Endometrium (tissue), 2 donors: ENCODE data around the gene PDGFA.

Experiments
- FAIRE-seq: peaks from 2 replicates; lab custom pipeline; 2012; peaks lifted over from hg19 to GRCh38; lab: Jason Lieb, UNC
- donor health status: control.
- donor health status: control.

PDGFA gene

GRCh38 chr7:536231-536630, 16.6 kb upstream of the PDGFA start:
- FAIRE-seq: no peak

GRCh38 chr7:534959-535358, 15.3 kb upstream of the PDGFA start:
- FAIRE-seq: no peak

GRCh38 chr7:534075-534474, 14.4 kb upstream of the PDGFA start:
- FAIRE-seq: no peak

GRCh38 chr7:533266-533665, 13.6 kb upstream of the PDGFA start:
- no peak for FAIRE-seq

GRCh38 chr7:532379-533143, 12.9 kb upstream of the PDGFA start:
- no peak for FAIRE-seq

- FAIRE-seq: no peak
These were observed 12.1 kb upstream of the PDGFA start for GRCh38 chr7:531777-532176.

- no peak for FAIRE-seq
These were observed 8.8 kb upstream of the PDGFA start for GRCh38 chr7:528451-528850.

GRCh38 chr7:527723-528122, 8.1 kb upstream of the PDGFA start:
- no peak for FAIRE-seq

- FAIRE-seq: no peak
These were observed 6.9 kb upstream of the PDGFA start for GRCh38 chr7:526460-527034.

GRCh38 chr7:525740-526139, 6.1 kb upstream of the PDGFA start:
- no peak for FAIRE-seq

GRCh38 chr7:524800-525199, 5.2 kb upstream of the PDGFA start:
- no peak for FAIRE-seq

- FAIRE-seq: no peak
These were observed 4.0 kb upstream of the PDGFA start for GRCh38 chr7:523347-524336.

GRCh38 chr7:522951-523314, 3.3 kb upstream of the PDGFA start:
- FAIRE-seq: no peak

GRCh38 chr7:522071-522950, 2.7 kb upstream of the PDGFA start:
- FAIRE-seq: no peak

GRCh38 chr7:521221-522070, 1.8 kb upstream of the PDGFA start:
- no peak for FAIRE-seq

GRCh38 chr7:520503-521161, 986 bp upstream of the PDGFA start:
- FAIRE-seq: no peak

GRCh38 chr7:518630-519483, 789 bp downstream of the PDGFA start:
- no peak for FAIRE-seq

- no peak for FAIRE-seq
These were observed 1.6 kb downstream of the PDGFA start for GRCh38 chr7:517774-518629.
